H1 (cell line): ENCODE data around the gene PPM1N. TPM values are rescaled to one million over a fixed set of nuclear protein-coding genes. Genes with fewer than 3 reads are reported as not detected.
A peak's percentile ranks its signal among the peaks of the same experiment; 100 is the strongest.

Source experiments
- BACH1 ChIP-seq: IDR thresholded peaks from 2 replicates; pipeline ENCODE4 v1.6.1; 2012; ENCODE audit warnings: low read length, improper control_type of control experiment
- CEBPB ChIP-seq: IDR thresholded peaks from 2 replicates; pipeline ENCODE4 v1.6.1; 2012; ENCODE audit warnings: low read depth, low read length
- CHD1 ChIP-seq: IDR thresholded peaks from 2 replicates; pipeline ENCODE4 v1.6.1; 2012; ENCODE audit warnings: low read depth, low read length, improper control_type of control experiment
- CREB1 ChIP-seq: IDR thresholded peaks from 2 replicates; pipeline ENCODE4 v1.6.1; 2012; ENCODE audit warnings: inconsistent platforms
- HDAC2 ChIP-seq, 2 experiments: fragments of 300-600 bp in 1 of 2; sonication (generic) in 1 of 2; IDR thresholded peaks; 2 replicates each; pipeline ENCODE4 v1.6.1; 2011 to 2012; ENCODE audit warnings: low read depth in 2 of 2, low read length in 2 of 2, mild to moderate bottlenecking in 2 of 2, moderate library complexity in 2 of 2, borderline replicate concordance in 1 of 2, inconsistent platforms in 1 of 2
- JUN ChIP-seq: IDR thresholded peaks from 2 replicates; pipeline ENCODE4 v1.6.1; 2011; ENCODE audit warnings: low read depth, mild to moderate bottlenecking, improper control_type of control experiment, low read length
- KDM4A ChIP-seq: IDR thresholded peaks from one replicate; pipeline ENCODE4 v1.7.1; 2012; ENCODE audit warnings: low read depth, mild to moderate bottlenecking, moderate library complexity, low read length, inconsistent platforms; ENCODE audit not compliant: severe bottlenecking
- PHF8 ChIP-seq: fragments of 200-600 bp; sonication (generic); conservative IDR thresholded peaks from 2 replicates; pipeline ENCODE4 v1.7.1; 2012; ENCODE audit warnings: low read depth, mild to moderate bottlenecking, inconsistent platforms, low read length, moderate library complexity
- RBBP5 ChIP-seq: IDR thresholded peaks from 2 replicates; pipeline ENCODE4 v1.7.1; 2012; ENCODE audit warnings: low read depth, mild to moderate bottlenecking, inconsistent platforms, low read length, moderate library complexity, borderline replicate concordance
- TAF1 ChIP-seq: IDR thresholded peaks from 2 replicates; pipeline ENCODE4 v1.6.1; 2011; ENCODE audit warnings: mild to moderate bottlenecking, low read depth, low read length
- TCF12 ChIP-seq: IDR thresholded peaks from 2 replicates; pipeline ENCODE4 v1.6.1; 2011; ENCODE audit warnings: low read depth, mild to moderate bottlenecking, low read length
- polyA plus RNA-seq, 7 experiments: library from polyadenylated mRNA; depleted of rRNA in 3 of 7; stranded (reverse) in 5 of 7; unstranded in 2 of 7; fragments of >200 nt in 5 of 7; fragments of 200-250 nt in 2 of 7; gene quantifications; 1 replicate in 5 of 7; 2 replicates in 1 of 7; 4 replicates in 1 of 7; pipeline versions ENCODE4 v1.2.1 to v1.2.3, GENCODE V29; 2011 to 2013; ENCODE audit warnings: missing spikeins in 2 of 7, mixed read lengths in 2 of 7
- total RNA-seq: library from RNA; stranded (reverse); fragmentation: NEBNext Ultra II Directional; extraction: Animal tissue kit (Norgen Biotek cat#: 25700); gene quantifications from 2 replicates; pipeline ENCODE4 v1.2.1, GENCODE V29; 2021

PPM1N gene
- total and polyA plus RNA-seq, 2 of the 8 experiments (the other 6 are each of a cell fraction or from before 2014, with no cell fraction given), result 12.2 to 14.4 TPM

DNA sequence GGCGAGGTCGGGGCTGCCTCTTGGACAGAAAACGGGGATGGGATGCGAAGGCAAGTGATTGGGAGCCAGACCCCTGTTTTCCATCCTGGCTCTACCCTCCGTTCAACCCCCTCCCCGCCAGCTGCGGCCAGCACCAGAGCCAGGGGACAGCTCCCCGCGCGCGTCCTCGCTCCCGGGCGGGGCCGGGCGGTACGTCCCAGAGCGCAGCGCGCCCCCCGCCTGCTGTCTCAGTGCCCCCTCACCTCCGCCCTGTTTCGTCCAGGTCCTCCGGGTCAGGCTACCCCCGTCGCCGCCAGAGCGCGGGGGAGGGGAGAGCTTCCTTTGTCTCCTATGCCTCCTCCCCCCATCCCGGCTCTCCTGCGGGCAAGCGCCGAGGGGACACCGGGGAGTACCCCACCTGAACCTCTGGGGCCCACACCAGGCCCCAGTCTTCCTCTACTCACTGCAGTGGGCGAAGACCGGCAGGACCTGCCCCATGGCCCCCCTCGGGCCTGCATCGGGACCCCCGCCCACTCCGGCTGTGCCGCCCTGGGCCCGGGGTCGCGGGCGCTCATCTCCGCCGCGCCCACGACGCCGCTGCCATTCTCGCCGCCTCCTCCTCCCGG, 1.8 kb upstream of the PPM1N start (continued):
- TF ChIP-seq TAF1 (peak; percentile 10; the same call in 1 of the 2 replicates), CHD1 (no peak), KDM4A (peak; percentile 72), RBBP5 (0 out of 2 replicates have a peak, but pooled peaks have one; percentile 46), PHF8 (peak; percentile 36; the same call in 1 of the 2 replicates), BACH1 (0 out of 2 replicates have a peak, but pooled peaks have one; percentile 3), CREB1 (peak; percentile 81), TCF12 (peak; percentile 66; the same call in 1 of the 2 replicates), HDAC2 (IDR thresholded peaks at IDR 0.05; ENCODE audit: borderline replicate concordance in 1 of 2, low read depth in 2 of 2, low read length in 2 of 2) (peak in 1 of 2 experiments; percentile 97; a peak in 2 of 4 replicates), CEBPB (no peak), JUN (no peak)
- TF ChIP-seq, all 59 proteins: peak for 11
